Panc1 (cell line): ENCODE data around the gene CCDC18. TPM values are rescaled to one million over a fixed set of nuclear protein-coding genes. Genes with fewer than 3 reads are reported as not detected.

Experiments
- ATAC-seq: fragments of 200-7000 bp; cut with Tn5 transposase; 2 replicates; pipeline ENCODE4 v1.9.1; 2020; ENCODE audit warnings: mild to moderate bottlenecking, moderate library complexity
- BruUV-seq: library from RNA; stranded (reverse); fragments of 400-500 nt; replicated peaks from 2 replicates; lab custom pipeline; 2021; lab: Mats Ljungman, UMichigan
- CTCF ChIA-PET: fragments of 300-600 bp; sonication (Branson Sonifier 250); formaldehyde crosslinking; loops from one replicate; lab custom pipeline; 2022; ENCODE audit warnings: antibody characterized with exemption; lab: Charles Lee
- POLR2A ChIA-PET: fragments of 300-600 bp; sonication (Branson Sonifier 250); formaldehyde crosslinking; loops from one replicate; lab custom pipeline; 2022; ENCODE audit warnings: antibody characterized with exemption; lab: Charles Lee
- DNase-seq: peaks from one replicate; pipeline ENCODE4 v3.0.0-alpha.2; 2010; ENCODE audit warnings: low read depth, low spot score
- H3K27ac ChIP-seq: 2 replicates; pipeline ENCODE4 v1.5.1; 2011; ENCODE audit warnings: mild to moderate bottlenecking, low read length, inconsistent platforms
- H3K27me3 ChIP-seq: fragments of 200-500 bp; sonication (Bioruptor generic); 2 replicates; pipeline ENCODE4 v1.6.0; 2014; ENCODE audit warnings: low read length, inconsistent platforms; ENCODE audit not compliant: control insufficient read depth, insufficient read depth
- H3K36me3 ChIP-seq: fragments of 200-500 bp; sonication (Bioruptor generic); 2 replicates; pipeline ENCODE4 v1.5.1; 2014; ENCODE audit warnings: inconsistent platforms, mild to moderate bottlenecking, low read length, moderate library complexity; ENCODE audit not compliant: control insufficient read depth, insufficient read depth
- H3K4me1 ChIP-seq: 2 replicates; pipeline ENCODE4 v1.5.1; 2011; ENCODE audit warnings: inconsistent platforms, mild to moderate bottlenecking, low read length, moderate library complexity; ENCODE audit not compliant: control insufficient read depth, insufficient read depth
- H3K4me3 ChIP-seq, 2 experiments: 2 replicates each; pipeline ENCODE4 v1.5.1; 2011 to 2012; ENCODE audit warnings: low read depth in 2 of 2, low read length in 2 of 2, mild to moderate bottlenecking in 2 of 2, inconsistent platforms in 1 of 2, moderate library complexity in 1 of 2
- H3K9me3 ChIP-seq: fragments of 200-500 bp; sonication (Bioruptor generic); 2 replicates; pipeline ENCODE4 v1.5.1; 2014; ENCODE audit warnings: low read depth, mild to moderate bottlenecking, inconsistent platforms, low read length, moderate library complexity; ENCODE audit not compliant: control insufficient read depth, insufficient read depth
- POLR2AphosphoS5 ChIP-seq: IDR thresholded peaks from 2 replicates; pipeline ENCODE4 v1.6.1; 2012; ENCODE audit warnings: mild to moderate bottlenecking, low read depth, low read length, moderate library complexity
- SIN3A ChIP-seq: IDR thresholded peaks from 2 replicates; pipeline ENCODE4 v1.6.1; 2012; ENCODE audit warnings: low read depth, mild to moderate bottlenecking, low read length, moderate library complexity, borderline replicate concordance; ENCODE audit not compliant: insufficient read depth
- TCF7L2 ChIP-seq: IDR thresholded peaks from 2 replicates; pipeline ENCODE4 v1.6.1; 2011; ENCODE audit warnings: mild to moderate bottlenecking, low read depth, low read length, inconsistent platforms
- in situ Hi-C: cut with HindIII; loops from 2 replicates; pipeline ENCODE4 v1.10.0; 2016; ENCODE audit warnings: low sequenced_read_pairs, low pct_unique_long_range_greater_than_20kb
- intact Hi-C: fragments of 100-400 bp; cut with micrococcal nuclease; formaldehyde crosslinking; loops from one replicate; pipeline ENCODE4 v1.10.0; 2022; ENCODE audit not compliant: unreplicated experiment
- total RNA-seq: library from RNA; stranded (reverse); gene quantifications from one replicate; pipeline ENCODE4 v1.2.1, GENCODE V29; 2021; ENCODE audit not compliant: unreplicated experiment
- TF ChIP-seq, protein P1 (sequence below), 2 experiments: IDR thresholded peaks; 2 replicates each; pipeline ENCODE4 v1.6.1; 2011 to 2012; ENCODE audit warnings: low read depth in 2 of 2, control low read depth in 1 of 2, low read length in 1 of 2, mild to moderate bottlenecking in 1 of 2, moderate library complexity in 1 of 2; ENCODE audit not compliant: insufficient read depth in 1 of 2
- TF ChIP-seq, protein P2 (sequence below): fragments of 450-650 bp; IDR thresholded peaks from 2 replicates; pipeline ENCODE4 v1.5.1; 2017; ENCODE audit warnings: mild to moderate bottlenecking

The CCDC18 gene
- total RNA-seq, 1 experiment from 2014 or later, result 11.6 TPM

DNA sequence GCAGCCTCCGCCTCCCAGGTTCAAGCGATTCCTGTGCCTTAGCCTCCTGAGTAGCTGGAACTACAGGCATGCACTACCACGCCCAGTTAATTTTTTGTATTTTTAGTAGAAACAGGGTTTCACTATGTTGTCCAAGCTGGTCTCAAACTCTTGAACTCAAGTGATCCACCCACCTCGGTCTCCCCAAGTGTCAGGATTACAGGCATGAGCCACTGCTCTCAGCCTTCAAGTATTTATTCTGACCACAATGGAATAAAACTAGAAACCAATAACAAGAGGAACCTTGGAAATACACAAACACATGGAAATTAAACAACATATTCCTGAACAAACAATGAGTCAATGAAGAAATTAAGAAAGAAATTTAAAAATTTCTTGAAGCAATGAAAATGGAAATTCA lies 132.5 kb downstream of the CCDC18 start:
- no peaks in the 10 kb centered on the region for H3K36me3 ChIP-seq
- no peaks in the 10 kb centered on the region for H3K9me3 ChIP-seq
- H3K4me1 ChIP-seq, result no peaks in the 10 kb centered on the region
- intact Hi-C loops (no loop called here), in situ Hi-C loops (no loop called here)
- ATAC-seq, result no peak
- BruUV-seq, result no TSS peak
- CTCF ChIA-PET, result no interaction called here
- TF ChIP-seq SIN3A, result no peak
- no peak for TF ChIP-seq TCF7L2
- TF ChIP-seq POLR2AphosphoS5, result no peak
- TF ChIP-seq, protein P1, sequence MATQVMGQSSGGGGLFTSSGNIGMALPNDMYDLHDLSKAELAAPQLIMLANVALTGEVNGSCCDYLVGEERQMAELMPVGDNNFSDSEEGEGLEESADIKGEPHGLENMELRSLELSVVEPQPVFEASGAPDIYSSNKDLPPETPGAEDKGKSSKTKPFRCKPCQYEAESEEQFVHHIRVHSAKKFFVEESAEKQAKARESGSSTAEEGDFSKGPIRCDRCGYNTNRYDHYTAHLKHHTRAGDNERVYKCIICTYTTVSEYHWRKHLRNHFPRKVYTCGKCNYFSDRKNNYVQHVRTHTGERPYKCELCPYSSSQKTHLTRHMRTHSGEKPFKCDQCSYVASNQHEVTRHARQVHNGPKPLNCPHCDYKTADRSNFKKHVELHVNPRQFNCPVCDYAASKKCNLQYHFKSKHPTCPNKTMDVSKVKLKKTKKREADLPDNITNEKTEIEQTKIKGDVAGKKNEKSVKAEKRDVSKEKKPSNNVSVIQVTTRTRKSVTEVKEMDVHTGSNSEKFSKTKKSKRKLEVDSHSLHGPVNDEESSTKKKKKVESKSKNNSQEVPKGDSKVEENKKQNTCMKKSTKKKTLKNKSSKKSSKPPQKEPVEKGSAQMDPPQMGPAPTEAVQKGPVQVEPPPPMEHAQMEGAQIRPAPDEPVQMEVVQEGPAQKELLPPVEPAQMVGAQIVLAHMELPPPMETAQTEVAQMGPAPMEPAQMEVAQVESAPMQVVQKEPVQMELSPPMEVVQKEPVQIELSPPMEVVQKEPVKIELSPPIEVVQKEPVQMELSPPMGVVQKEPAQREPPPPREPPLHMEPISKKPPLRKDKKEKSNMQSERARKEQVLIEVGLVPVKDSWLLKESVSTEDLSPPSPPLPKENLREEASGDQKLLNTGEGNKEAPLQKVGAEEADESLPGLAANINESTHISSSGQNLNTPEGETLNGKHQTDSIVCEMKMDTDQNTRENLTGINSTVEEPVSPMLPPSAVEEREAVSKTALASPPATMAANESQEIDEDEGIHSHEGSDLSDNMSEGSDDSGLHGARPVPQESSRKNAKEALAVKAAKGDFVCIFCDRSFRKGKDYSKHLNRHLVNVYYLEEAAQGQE (IDR thresholded peaks at IDR 0.05; ENCODE audit: insufficient read depth in 1 of 2, low read depth in 2 of 2, low read length in 1 of 2), result no peak
- TF ChIP-seq, protein P2, sequence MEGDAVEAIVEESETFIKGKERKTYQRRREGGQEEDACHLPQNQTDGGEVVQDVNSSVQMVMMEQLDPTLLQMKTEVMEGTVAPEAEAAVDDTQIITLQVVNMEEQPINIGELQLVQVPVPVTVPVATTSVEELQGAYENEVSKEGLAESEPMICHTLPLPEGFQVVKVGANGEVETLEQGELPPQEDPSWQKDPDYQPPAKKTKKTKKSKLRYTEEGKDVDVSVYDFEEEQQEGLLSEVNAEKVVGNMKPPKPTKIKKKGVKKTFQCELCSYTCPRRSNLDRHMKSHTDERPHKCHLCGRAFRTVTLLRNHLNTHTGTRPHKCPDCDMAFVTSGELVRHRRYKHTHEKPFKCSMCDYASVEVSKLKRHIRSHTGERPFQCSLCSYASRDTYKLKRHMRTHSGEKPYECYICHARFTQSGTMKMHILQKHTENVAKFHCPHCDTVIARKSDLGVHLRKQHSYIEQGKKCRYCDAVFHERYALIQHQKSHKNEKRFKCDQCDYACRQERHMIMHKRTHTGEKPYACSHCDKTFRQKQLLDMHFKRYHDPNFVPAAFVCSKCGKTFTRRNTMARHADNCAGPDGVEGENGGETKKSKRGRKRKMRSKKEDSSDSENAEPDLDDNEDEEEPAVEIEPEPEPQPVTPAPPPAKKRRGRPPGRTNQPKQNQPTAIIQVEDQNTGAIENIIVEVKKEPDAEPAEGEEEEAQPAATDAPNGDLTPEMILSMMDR, result no peak
- H3K27ac ChIP-seq, result no peak overlapping the region
- POLR2A ChIA-PET, result no interaction called here
- no peak overlapping the region for H3K4me3 ChIP-seq
- DNase-seq, result no peak
- no peaks in the 10 kb centered on the region for H3K27me3 ChIP-seq

DNA sequence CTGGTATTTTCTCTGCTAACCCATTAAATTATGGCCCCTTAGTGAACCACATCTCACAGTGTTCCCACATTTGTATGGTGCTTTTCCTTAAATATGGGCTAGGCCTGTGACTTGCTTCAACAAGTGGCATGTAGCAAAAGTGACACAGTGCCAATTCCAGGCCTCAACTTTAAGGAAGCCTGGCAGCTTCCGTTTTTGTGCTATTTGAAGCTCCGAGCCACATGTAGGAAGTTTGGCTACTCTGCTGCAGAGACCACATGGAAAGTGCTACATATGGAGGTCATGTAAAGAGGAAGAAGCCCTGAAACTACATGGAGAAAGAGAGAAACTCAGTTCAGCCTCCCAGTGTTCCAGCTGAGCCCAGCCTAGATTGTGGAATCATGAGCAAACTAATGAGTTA lies 136.7 kb downstream of the CCDC18 start:
- POLR2A ChIA-PET, result no interaction called here
- DNase-seq (no peak), ATAC-seq (no peak)
- Histone ChIP-seq H3K36me3 (no peaks in the 10 kb centered on the region), H3K27me3 (no peaks in the 10 kb centered on the region), H3K9me3 (no peaks in the 10 kb centered on the region), H3K27ac (no peak overlapping the region), H3K4me3 (no peak overlapping the region), H3K4me1 (no peaks in the 10 kb centered on the region)
- TF ChIP-seq, protein P1 (IDR thresholded peaks at IDR 0.05; ENCODE audit: insufficient read depth in 1 of 2, low read depth in 2 of 2, low read length in 1 of 2), result no peak
- TF ChIP-seq, protein P2, result no peak
- TF ChIP-seq POLR2AphosphoS5, result no peak
- TF ChIP-seq TCF7L2, result no peak
- no peak for TF ChIP-seq SIN3A
- BruUV-seq, result no TSS peak
- in situ Hi-C loops, result no loop called here
- intact Hi-C loops, result no loop called here
- CTCF ChIA-PET, result no interaction called here
